Glutamatergic neuron (in vitro differentiated cells): ENCODE data around the gene FAM221B. TPM values are rescaled to one million over a fixed set of nuclear protein-coding genes. Genes with fewer than 3 reads are reported as not detected.

ENCODE experiments used
- DNase-seq: peaks from one replicate; pipeline ENCODE4 v3.0.0; 2022
- H3K27ac Mint-ChIP-seq: one replicate; pipeline ENCODE4 v1.8.0; 2020; ENCODE audit warnings: mild to moderate bottlenecking, mixed read lengths, inconsistent platforms; ENCODE audit not compliant: unreplicated experiment
- H3K27me3 Mint-ChIP-seq: one replicate; pipeline ENCODE4 v1.8.0; 2020; ENCODE audit warnings: mild to moderate bottlenecking, moderate library complexity, mixed read lengths, inconsistent platforms; ENCODE audit not compliant: unreplicated experiment
- H3K36me3 Mint-ChIP-seq: one replicate; pipeline ENCODE4 v1.8.0; 2020; ENCODE audit warnings: mild to moderate bottlenecking, mixed read lengths, inconsistent platforms; ENCODE audit not compliant: unreplicated experiment
- H3K4me1 Mint-ChIP-seq: one replicate; pipeline ENCODE4 v1.8.0; 2020; ENCODE audit warnings: mild to moderate bottlenecking, low read depth, mixed read lengths, inconsistent platforms; ENCODE audit not compliant: unreplicated experiment
- H3K4me3 Mint-ChIP-seq: one replicate; pipeline ENCODE4 v1.8.0; 2020; ENCODE audit warnings: mild to moderate bottlenecking, mixed read lengths, inconsistent platforms; ENCODE audit not compliant: unreplicated experiment
- H3K9me3 Mint-ChIP-seq: one replicate; pipeline ENCODE4 v1.8.0; 2020; ENCODE audit warnings: mild to moderate bottlenecking, moderate library complexity, mixed read lengths, inconsistent platforms; ENCODE audit not compliant: unreplicated experiment
- CTCF ChIP-seq: fragments of 200-600 bp; sonication (generic); IDR thresholded peaks from one replicate; pipeline ENCODE4 v1.5.0; 2021; ENCODE audit not compliant: partially characterized antibody, unreplicated experiment
- total RNA-seq: library from RNA; stranded (reverse); fragmentation: NEBNext Ultra II Directional; extraction: Animal tissue kit (Norgen Biotek cat#: 25700); gene quantifications from one replicate; pipeline ENCODE4 v1.2.1, GENCODE V29; 2021; ENCODE audit not compliant: unreplicated experiment

Gene FAM221B
- total RNA-seq, 1 donor from 2014 or later: not detected

GRCh38 chr9:35810122-35810521, 18.4 kb downstream of the FAM221B start:
- no peaks in the 10 kb centered on the region for H3K36me3 Mint-ChIP-seq
- no peak overlapping the region for H3K4me3 Mint-ChIP-seq
- TF ChIP-seq CTCF: no peak
- H3K9me3 Mint-ChIP-seq: peaks cover 15% of the 10 kb centered on the region
- H3K27ac Mint-ChIP-seq: no peak overlapping the region
- peaks cover 9% of the 10 kb centered on the region for H3K27me3 Mint-ChIP-seq
- H3K4me1 Mint-ChIP-seq: peaks cover 24% of the 10 kb centered on the region
- no peak for DNase-seq

- no peak for TF ChIP-seq CTCF
- Mint-ChIP-seq H3K27ac (no peak overlapping the region), H3K4me1 (peaks cover 15% of the 10 kb centered on the region), H3K4me3 (no peak overlapping the region), H3K9me3 (peaks cover 9% of the 10 kb centered on the region), H3K27me3 (peaks cover 3% of the 10 kb centered on the region), H3K36me3 (no peaks in the 10 kb centered on the region)
- DNase-seq: no peak
Observed at GRCh38 chr9:35808433-35808832, 20.1 kb downstream of the FAM221B start.

- Mint-ChIP-seq H3K4me1 (peaks cover 2% of the 10 kb centered on the region), H3K4me3 (no peak overlapping the region), H3K36me3 (peaks cover 1% of the 10 kb centered on the region), H3K9me3 (peaks cover 6% of the 10 kb centered on the region), H3K27me3 (no peaks in the 10 kb centered on the region), H3K27ac (no peak overlapping the region)
- DNase-seq: no peak
- no peak for TF ChIP-seq CTCF
Observed at GRCh38 chr9:35806101-35806500, 22.4 kb downstream of the FAM221B start.

DNA sequence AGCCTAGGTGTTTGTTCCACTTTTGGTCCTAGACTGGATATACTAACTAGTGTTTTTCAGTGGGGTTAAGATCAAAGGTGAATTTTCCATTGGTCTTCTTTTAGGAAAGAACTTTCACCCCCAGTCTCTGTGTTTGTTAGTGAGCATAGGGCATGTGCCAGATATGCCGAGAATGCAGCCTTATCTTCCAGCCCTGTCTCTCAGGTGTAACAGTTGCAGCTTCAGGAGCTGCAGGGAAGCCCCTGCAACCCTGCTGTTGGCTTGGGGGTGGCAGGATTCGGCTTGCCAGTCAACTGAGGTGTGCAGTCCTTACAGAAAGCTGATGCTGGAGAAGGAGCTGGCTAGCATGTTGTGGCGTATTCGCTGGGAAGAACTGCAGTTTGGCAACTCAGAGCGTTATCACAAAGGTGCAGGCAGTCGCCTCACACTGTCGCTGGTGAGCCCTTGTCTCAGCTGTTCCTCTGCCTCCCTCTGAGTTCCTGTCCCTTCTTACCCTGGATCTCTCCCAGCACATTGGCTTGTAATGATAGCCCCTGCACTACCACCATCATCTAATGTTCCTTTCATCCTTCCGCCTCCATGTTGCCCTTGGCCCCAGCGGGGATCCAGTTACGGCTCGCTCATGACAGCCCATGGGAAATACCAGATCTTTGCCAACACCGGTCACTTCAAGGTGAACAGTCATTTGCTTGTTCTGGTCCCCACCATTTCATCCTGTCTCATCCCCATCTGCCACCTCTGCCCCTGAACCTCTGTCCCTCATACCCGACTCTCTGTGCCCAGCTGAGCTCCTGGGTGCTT, 27.0 kb downstream of the FAM221B start:
- peaks cover 14% of the 10 kb centered on the region for H3K36me3 Mint-ChIP-seq
- peaks cover 8% of the 10 kb centered on the region for H3K27me3 Mint-ChIP-seq
- no peak for DNase-seq
- H3K27ac Mint-ChIP-seq: no peak overlapping the region
- TF ChIP-seq CTCF: no peak
- peaks cover 23% of the 10 kb centered on the region for H3K4me1 Mint-ChIP-seq
- peaks cover 4% of the 10 kb centered on the region for H3K9me3 Mint-ChIP-seq
- peak overlapping the region; percentile 44 for H3K4me3 Mint-ChIP-seq

DNA sequence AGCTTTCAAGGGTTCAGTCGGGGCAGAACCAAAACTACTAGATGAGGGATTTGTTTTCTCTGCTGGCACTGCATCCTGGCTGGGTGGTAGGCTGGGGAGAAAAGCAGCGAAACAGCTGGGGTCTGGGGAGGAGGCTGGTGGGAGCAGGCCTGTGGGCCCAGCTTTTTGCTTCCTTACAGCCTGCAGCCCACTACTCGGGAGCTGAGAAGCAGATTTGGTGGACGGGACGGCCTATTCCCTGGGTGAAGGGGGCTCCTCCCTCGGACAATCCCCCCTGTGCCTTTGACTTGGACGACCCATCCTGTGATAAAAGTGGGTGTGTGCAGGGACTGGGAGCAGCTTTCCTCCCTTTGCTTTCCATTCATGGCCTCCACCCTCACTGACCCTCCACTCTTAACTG, 28.0 kb downstream of the FAM221B start:
- H3K27ac Mint-ChIP-seq: no peak overlapping the region
- no peak for TF ChIP-seq CTCF

More for the DNA sequence above, 28.0 kb downstream of the FAM221B start:
- no peak overlapping the region for H3K4me3 Mint-ChIP-seq
- peaks cover 12% of the 10 kb centered on the region for H3K27me3 Mint-ChIP-seq
- peaks cover 18% of the 10 kb centered on the region for H3K36me3 Mint-ChIP-seq
- peaks cover 5% of the 10 kb centered on the region for H3K9me3 Mint-ChIP-seq
- DNase-seq: no peak
- peaks cover 29% of the 10 kb centered on the region for H3K4me1 Mint-ChIP-seq
